NCI-H146 treated with DMSO at 0.1 percent for 48 hours (cell line): ENCODE results near the gene LAMA3.
A peak's percentile ranks its signal among the peaks of the same experiment; 100 is the strongest.

Source experiments
- DNase-seq: peaks from one replicate; lab custom pipeline; 2025; ENCODE audit not compliant: unreplicated experiment; lab: John Stamatoyannopoulos, UW

LAMA3 gene

DNA sequence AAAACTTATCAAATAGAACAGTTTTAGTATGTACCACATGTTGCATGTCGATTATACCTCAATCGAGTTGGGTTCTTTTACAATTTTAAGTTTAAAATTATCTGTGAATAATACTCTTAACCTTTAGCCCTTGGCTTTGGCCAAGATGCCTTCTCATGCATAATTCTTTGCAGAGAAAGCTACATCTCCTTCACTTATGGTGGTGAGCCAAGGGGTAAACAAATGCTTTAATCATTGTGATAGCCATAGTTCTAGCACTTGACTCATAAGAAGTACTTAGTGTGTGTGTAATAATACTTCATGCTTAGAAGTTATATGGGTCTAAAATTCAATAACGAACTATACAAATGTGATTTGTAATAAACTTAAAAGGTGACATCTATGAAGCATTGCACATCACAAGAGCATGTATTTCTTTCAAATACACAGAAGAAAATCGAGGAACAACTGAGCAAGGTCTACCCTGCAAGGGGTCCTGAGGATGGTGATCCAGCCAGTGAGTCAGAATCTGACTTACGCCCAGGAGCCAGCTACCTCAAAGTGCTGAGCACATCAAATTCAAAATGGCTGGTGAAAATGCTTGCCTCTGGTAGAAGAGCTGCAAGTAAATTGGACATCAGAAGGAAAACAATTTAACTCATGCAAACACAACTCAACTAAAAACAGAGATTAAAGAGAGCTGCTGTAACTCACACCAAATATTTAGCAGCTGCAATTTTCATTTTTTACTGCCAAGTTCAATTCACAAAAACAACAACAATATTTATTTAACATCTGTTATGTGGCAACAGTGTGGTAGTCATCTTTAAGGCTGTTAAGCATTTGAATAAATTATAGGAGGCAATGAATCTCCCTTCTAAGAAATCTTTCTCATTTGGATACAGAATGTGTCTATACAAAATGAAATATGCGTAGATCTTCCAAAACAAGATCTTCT is 301.5 kb downstream of the LAMA3 start:
- no peak for DNase-seq

DNA sequence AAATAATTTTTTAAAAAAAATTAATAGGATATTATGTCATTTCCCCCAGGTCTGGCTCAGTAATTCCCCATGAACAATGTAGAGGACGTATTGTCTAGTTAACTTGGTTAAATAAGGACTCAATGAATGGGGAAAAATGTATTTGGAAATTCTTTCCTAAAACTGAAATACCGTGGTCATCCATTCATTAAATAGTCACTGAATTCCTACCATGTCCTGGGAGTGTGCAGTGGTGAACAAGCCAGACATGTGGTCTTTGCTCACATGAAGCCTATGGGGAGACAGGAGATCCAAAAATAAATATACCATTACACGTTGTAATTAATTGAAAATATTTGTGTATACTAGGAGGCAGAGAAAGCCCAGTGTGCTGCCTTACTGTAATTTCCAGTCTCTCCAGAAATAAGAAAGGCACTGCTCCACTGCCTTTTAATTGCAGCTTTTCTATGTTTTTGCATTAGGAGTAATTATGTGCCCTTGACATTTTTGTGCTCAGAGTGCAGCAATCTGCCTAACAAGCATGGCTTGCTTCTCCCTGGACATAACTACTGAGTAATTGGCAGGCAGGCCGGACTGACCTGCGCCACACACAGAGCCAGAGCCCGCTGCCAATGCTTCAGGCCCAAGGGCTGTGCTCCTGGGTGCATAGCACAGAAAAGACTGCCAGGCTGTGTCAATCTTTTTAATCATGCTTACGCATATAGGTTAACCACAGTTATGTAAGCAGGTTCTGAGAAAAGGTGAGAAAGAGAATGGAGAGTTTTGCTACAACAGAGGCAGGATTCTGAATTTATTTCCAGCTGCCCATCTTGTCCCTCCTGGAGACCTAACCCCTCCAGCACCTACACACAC is 303.1 kb downstream of the LAMA3 start:
- peak; percentile 40 for DNase-seq

GRCh38 chr18:23992941-23993280 is 303.7 kb downstream of the LAMA3 start:
- no peak for DNase-seq

DNA sequence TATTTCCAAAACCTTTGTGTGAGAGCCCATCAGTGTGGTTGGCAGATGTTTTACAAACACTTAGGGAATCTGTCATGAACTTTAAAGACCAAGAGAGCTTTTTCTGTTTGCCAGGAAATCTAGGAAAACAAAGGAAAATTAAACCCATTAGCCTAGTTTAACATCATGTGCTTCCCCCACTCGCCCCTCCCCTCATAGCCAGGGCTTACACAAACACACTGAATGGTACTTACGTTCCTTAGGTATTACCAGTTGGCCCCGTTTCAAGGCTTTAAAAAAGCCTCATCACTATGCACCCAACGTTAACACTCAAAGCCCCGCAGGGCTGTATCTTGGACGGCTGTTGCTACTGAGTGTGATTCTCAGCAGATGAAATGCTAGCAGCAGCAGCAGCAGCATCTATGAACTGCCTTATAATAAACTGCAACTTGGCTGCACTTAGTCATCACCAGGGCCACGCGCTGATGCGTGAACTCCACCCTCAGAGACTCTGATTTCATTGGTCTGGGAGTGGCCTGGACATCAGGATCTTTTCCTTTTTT is 305.2 kb downstream of the LAMA3 start:
- peak; percentile 98 for DNase-seq

DNA sequence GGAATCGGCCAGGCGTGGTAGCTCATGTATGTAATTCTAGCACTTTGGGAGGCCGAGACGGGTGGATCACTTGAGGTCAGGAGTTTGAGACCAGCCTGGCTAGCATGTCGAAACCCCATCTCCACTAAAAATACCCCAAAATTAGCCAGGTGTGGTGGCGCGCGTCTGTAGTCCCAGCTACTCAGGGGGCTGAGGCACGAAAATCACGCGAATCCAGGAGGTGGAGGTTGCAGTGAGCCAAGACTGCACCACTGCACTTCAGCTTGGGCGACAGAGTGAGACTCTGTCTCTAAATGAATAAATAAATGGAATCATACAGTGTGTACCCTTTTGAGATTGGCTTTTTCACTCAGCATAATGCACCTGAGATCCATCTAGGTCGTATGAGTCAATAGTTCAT is 305.9 kb downstream of the LAMA3 start:
- no peak for DNase-seq

DNA sequence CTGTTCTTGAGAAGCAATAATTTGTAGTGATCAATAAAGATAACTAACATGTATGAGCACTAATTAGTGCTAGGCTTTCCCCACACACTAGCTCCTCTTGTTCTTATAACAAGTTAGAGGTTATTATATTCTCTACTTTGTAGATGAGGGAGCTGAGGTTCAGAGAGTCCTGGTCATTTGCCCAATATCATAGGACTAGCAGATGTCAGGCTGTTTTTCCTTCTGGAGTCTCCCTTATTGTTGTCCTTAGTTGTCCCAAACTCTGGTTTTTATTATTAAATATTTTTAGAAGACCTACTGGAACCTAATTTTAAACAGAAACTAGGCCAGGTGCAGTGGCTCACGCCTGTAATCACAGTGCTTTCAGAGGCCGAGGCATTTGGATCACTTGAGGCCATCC is 308.8 kb downstream of the LAMA3 start:
- DNase-seq = peak; percentile 68

- peak; percentile 100 for DNase-seq
These were observed 309.6 kb downstream of the LAMA3 start for GRCh38 chr18:23998820-23999219.

GRCh38 chr18:24000613-24001490 is 311.6 kb downstream of the LAMA3 start:
- DNase-seq = no peak

DNA sequence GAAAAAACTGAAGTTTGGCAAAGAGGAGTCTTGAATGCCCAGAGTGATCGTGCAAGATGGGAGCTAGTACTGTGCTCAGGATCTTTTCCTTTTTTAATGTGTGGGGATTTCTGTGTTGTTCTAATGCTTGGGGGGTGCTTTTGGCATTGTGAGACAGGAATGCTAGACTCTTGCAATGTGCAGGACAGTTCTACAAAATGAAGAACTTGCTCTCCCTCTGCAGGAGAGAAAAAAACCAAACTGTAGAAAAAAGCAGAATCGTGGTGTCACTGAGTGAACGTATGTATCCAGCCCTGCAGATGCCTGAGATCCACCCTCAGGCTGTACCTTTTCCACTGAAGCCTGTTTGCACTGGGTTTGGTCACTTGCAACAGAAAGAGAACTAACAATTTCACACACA is 313.2 kb downstream of the LAMA3 start:
- DNase-seq = no peak

- no peak for DNase-seq
These were observed 314.0 kb downstream of the LAMA3 start for GRCh38 chr18:24003288-24003687.

DNA sequence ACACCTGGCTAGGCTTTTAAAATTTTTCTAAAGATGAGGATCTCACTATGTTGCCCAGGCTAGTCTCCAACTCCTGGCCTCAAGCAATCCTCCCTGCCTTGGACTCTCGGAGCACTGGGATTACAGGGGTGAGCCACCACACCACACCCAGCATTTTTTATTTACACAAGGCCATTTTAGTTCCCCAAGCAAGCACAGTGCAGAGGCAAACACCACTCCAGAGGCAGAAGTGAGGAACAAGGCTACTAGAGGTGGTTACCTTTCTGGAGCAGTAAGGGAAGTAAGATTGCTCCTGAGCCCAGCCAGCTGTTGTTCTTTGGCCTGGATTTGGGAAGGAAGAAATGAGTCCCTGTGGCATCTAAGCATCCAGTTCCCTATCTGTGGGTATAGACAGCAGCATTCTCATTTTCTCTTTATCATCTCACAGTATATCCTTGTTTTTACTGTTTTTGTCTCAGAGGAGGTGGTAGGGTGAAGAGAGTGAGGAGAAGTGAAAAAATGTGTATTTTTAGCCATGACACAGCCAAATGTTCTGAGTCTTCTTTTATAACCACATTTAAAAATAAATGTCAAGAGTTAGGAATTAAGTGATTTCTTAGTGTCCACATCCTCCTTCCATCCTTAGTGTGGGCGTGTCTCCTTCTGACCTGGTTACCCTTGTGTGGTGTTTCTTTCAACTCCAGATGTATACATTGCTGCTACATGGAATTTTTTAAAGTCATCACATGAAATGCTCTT is 314.8 kb downstream of the LAMA3 start:
- DNase-seq = no peak
